Sigmoid colon (tissue), 7 donors: ENCODE data around the gene MZT1. TPM values are rescaled to one million over a fixed set of nuclear protein-coding genes. Genes with fewer than 3 reads are reported as not detected.

Source experiments
- DNase-seq: peaks from one replicate; pipeline ENCODE4 v3.0.0-alpha.2; 2019
- H3K27ac ChIP-seq, 4 donors: fragments of 200-600 bp; sonication (generic); one replicate each; pipeline ENCODE4 v1.5.1; 2016 to 2019; ENCODE audit warnings: mild to moderate bottlenecking in 1 of 4
- H3K27me3 ChIP-seq, 3 donors: fragments of 200-600 bp; sonication (generic); one replicate each; pipeline ENCODE4 v1.5.1; 2019; ENCODE audit warnings: mild to moderate bottlenecking in 1 of 3
- H3K36me3 ChIP-seq, 4 donors: fragments of 200-600 bp; sonication (generic); one replicate each; pipeline ENCODE4 v1.5.1; 2016 to 2019
- H3K4me1 ChIP-seq, 4 donors: fragments of 200-600 bp; sonication (generic); one replicate each; pipeline ENCODE4 v1.5.1; 2017 to 2019
- H3K4me3 ChIP-seq, 4 donors: fragments of 200-600 bp; sonication (generic); one replicate each; pipeline ENCODE4 v1.5.1; 2017 to 2019; ENCODE audit warnings: mild to moderate bottlenecking in 2 of 4, moderate library complexity in 1 of 4
- H3K9me3 ChIP-seq, 4 donors: fragments of 200-600 bp in 3 of 4; sonication (generic) in 3 of 4; one replicate each; pipeline versions ENCODE4 v1.5.1 to v1.6.1; 2013 to 2019
- EP300 ChIP-seq, 4 donors: sonication (generic); formaldehyde crosslinking; IDR thresholded peaks; one replicate each; pipeline ENCODE4 v1.6.1; 2017; ENCODE audit warnings: antibody characterized with exemption in 4 of 4
- POLR2A ChIP-seq, 2 donors: fragments of 450-650 bp; IDR thresholded peaks; one replicate each; pipeline ENCODE4 v1.6.1; 2016; ENCODE audit warnings: antibody characterized with exemption in 2 of 2, mild to moderate bottlenecking in 2 of 2, moderate library complexity in 2 of 2
- POLR2AphosphoS5 ChIP-seq, 4 donors: sonication (generic); formaldehyde crosslinking; IDR thresholded peaks; one replicate each; pipeline ENCODE4 v1.6.1; 2017; ENCODE audit warnings: antibody characterized with exemption in 4 of 4
- WGBS, 2 donors: extraction: QIAGEN DNeasy Blood & Tissue Kit; methylation state at CpG; one replicate each; pipeline ENCODE4 v1.1.7; 2013; 5-methylcytosine and 5-hydroxymethylcytosine counted together
- intact Hi-C: fragments of 100-400 bp; cut with DNase I; formaldehyde crosslinking; loops from one replicate; pipeline ENCODE4 v1.15.1; 2023
- polyA plus RNA-seq, 3 donors: library from polyadenylated mRNA; stranded (reverse); fragments of 200-250 nt; gene quantifications; one replicate each; pipeline ENCODE4 v1.2.3, GENCODE V29; 2013
- total RNA-seq, 4 donors: library from RNA; depleted of rRNA; stranded (reverse); fragments of >200 nt; gene quantifications; one replicate each; pipeline ENCODE4 v1.1.0, GENCODE V29; 2016
- TF ChIP-seq, protein P1 (sequence below), 4 experiments: fragments of 450-650 bp in 3 of 4; fragments of 200-600 bp in 1 of 4; IDR thresholded peaks; one replicate each; pipeline ENCODE4 v1.5.1; 2016 to 2019; ENCODE audit warnings: antibody characterized with exemption in 4 of 4, mild to moderate bottlenecking in 3 of 4, moderate library complexity in 2 of 4
- donor health status: healthy with polysubstance abuse.
- donor health status: Bipolar disorder and iron deficiency.
- donor health status: healthy.

MZT1 gene
- total and polyA plus RNA-seq, 7 donors = 4.2 to 12.8 (median 11.8) TPM

DNA sequence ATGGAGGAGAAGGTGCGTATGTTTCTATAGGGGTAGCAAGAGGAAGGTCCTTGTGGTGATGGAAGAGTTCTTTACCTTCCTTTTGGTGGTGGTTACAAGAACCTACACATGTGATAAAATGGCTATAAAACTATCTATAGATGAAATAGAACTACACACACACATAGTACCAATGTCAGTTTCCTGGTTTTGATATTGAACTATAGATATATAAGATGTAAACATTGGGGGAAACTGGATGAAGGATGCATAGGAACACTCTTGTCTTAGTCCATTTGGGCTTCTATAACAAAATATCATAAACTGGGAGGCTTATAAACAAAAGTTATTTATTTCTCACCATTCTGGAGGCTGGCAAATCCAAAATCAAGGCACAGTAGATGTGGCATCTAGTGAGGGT lies 47.1 kb downstream of the MZT1 start:
- no peaks in the 10 kb centered on the region for H3K9me3 ChIP-seq
- no peaks in the 10 kb centered on the region for H3K27me3 ChIP-seq
- H3K4me3 ChIP-seq = no peak overlapping the region
- no peaks in the 10 kb centered on the region for H3K4me1 ChIP-seq
- DNase-seq = no peak
- intact Hi-C loops = no loop called here
- H3K36me3 ChIP-seq = no peaks in the 10 kb centered on the region
- 96 to 100% methylated on average over 1 of the region's 1 CpG for WGBS, 2 donors
- no peak overlapping the region for H3K27ac ChIP-seq
- no peak for TF ChIP-seq EP300 (IDR thresholded peaks at IDR 0.05)
- TF ChIP-seq, protein P1, sequence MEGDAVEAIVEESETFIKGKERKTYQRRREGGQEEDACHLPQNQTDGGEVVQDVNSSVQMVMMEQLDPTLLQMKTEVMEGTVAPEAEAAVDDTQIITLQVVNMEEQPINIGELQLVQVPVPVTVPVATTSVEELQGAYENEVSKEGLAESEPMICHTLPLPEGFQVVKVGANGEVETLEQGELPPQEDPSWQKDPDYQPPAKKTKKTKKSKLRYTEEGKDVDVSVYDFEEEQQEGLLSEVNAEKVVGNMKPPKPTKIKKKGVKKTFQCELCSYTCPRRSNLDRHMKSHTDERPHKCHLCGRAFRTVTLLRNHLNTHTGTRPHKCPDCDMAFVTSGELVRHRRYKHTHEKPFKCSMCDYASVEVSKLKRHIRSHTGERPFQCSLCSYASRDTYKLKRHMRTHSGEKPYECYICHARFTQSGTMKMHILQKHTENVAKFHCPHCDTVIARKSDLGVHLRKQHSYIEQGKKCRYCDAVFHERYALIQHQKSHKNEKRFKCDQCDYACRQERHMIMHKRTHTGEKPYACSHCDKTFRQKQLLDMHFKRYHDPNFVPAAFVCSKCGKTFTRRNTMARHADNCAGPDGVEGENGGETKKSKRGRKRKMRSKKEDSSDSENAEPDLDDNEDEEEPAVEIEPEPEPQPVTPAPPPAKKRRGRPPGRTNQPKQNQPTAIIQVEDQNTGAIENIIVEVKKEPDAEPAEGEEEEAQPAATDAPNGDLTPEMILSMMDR (IDR thresholded peaks at IDR 0.05) = no peak
- TF ChIP-seq POLR2AphosphoS5 (IDR thresholded peaks at IDR 0.05) = no peak
- TF ChIP-seq POLR2A (IDR thresholded peaks at IDR 0.05) = no peak

DNA sequence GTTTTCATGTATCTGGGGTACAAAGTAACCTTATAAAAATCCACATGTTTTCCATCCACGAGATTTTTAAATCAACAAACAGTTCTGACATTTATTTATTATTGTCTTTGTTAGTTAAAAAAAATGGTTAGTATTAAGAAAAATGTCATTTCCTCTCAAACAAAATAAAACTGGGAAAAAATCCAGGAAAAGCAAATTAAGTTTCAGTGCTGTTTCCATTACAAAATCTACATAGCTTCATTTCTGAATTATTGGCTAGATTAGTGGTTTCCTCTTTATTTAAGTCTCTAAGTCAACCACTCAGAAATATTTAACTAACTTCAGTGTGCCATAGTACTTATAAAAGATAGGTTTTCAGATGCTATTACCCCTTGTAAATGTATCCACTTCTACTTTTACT lies 49.1 kb downstream of the MZT1 start:
- intact Hi-C loops = no loop called here

DNA sequence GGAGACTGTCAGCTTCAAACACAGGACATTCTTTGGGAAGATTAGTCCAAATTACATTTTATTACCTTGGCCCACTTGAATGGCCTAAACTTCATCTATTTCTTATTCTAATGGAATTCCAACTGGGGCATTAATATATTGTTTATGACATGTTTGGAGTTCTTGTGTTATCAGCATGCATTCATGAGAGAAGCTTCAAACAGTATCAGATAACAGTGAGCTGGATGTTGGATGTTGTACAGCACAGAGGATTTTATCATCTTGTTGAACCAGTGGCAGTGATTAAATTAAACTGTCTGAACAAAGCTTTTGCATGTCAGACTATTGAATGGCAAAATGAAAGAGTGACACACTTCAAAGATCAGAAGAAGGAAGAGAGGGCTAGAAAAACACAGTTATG lies 50.0 kb downstream of the MZT1 start:
- DNase-seq = no peak
- H3K27me3 ChIP-seq = no peaks in the 10 kb centered on the region
- no peaks in the 10 kb centered on the region for H3K36me3 ChIP-seq
- H3K9me3 ChIP-seq = no peaks in the 10 kb centered on the region
- intact Hi-C loops = no loop called here
- TF ChIP-seq POLR2A (IDR thresholded peaks at IDR 0.05) (no peak), POLR2AphosphoS5 (IDR thresholded peaks at IDR 0.05) (no peak), EP300 (IDR thresholded peaks at IDR 0.05) (no peak)
- TF ChIP-seq, protein P1 (IDR thresholded peaks at IDR 0.05) = no peak
- no peak overlapping the region for H3K27ac ChIP-seq
- H3K4me3 ChIP-seq = no peak overlapping the region
- H3K4me1 ChIP-seq = no peaks in the 10 kb centered on the region

More for the DNA sequence above, 49.1 kb downstream of the MZT1 start:
- 50 to 62% methylated on average over 1 of the region's 1 CpG for WGBS, 2 donors
- H3K27me3 ChIP-seq = no peaks in the 10 kb centered on the region
- H3K9me3 ChIP-seq = no peaks in the 10 kb centered on the region
- H3K4me1 ChIP-seq = no peaks in the 10 kb centered on the region
- H3K36me3 ChIP-seq = no peaks in the 10 kb centered on the region
- DNase-seq = no peak
- TF ChIP-seq, protein P1 (IDR thresholded peaks at IDR 0.05) = no peak
- TF ChIP-seq POLR2AphosphoS5 (IDR thresholded peaks at IDR 0.05) (no peak), EP300 (IDR thresholded peaks at IDR 0.05) (no peak), POLR2A (IDR thresholded peaks at IDR 0.05) (no peak)
- H3K4me3 ChIP-seq = no peak overlapping the region
- no peak overlapping the region for H3K27ac ChIP-seq

DNA sequence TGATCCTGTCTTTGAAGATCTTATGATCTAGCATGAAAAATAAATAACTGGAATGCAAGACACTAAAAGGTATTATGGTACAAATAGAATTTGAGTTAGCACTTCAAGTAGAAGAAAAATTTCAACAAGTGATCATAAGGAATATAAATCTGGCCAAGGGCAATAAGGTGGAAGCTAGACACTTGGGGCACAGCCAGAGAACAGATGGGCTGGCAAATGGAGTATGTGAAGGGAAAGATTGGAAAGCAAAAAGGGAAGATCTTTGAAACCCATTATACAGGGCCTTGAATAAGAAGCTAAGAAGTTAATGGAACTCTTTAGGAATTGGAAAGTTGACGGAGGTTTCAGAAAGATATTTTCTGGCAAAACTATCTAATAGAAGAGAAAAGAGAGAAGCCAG lies 61.0 kb downstream of the MZT1 start:
- TF ChIP-seq, protein P1 (IDR thresholded peaks at IDR 0.05) = no peak
- TF ChIP-seq EP300 (IDR thresholded peaks at IDR 0.05) (no peak), POLR2A (IDR thresholded peaks at IDR 0.05) (no peak), POLR2AphosphoS5 (IDR thresholded peaks at IDR 0.05) (no peak)
- Histone ChIP-seq H3K27ac (no peak overlapping the region), H3K36me3 (no peaks in the 10 kb centered on the region), H3K4me3 (no peak overlapping the region), H3K27me3 (no peaks in the 10 kb centered on the region), H3K9me3 (no peaks in the 10 kb centered on the region), H3K4me1 (no peaks in the 10 kb centered on the region)
- intact Hi-C loops = no loop called here
- WGBS, 2 donors = 95 to 97% methylated on average over 1 of the region's 1 CpG
- no peak for DNase-seq

GRCh38 chr13:72662548-72662947 lies 64.9 kb downstream of the MZT1 start:
- TF ChIP-seq POLR2A (IDR thresholded peaks at IDR 0.05) = no peak
- TF ChIP-seq POLR2AphosphoS5 (IDR thresholded peaks at IDR 0.05) = no peak
- TF ChIP-seq, protein P1 (IDR thresholded peaks at IDR 0.05) = no peak
- no peak for TF ChIP-seq EP300 (IDR thresholded peaks at IDR 0.05)
- H3K4me1 ChIP-seq = no peaks in the 10 kb centered on the region
- H3K4me3 ChIP-seq = no peak overlapping the region
- intact Hi-C loops = no loop called here
- H3K36me3 ChIP-seq = no peaks in the 10 kb centered on the region
- no peak for DNase-seq
- H3K9me3 ChIP-seq = no peaks in the 10 kb centered on the region
- no peaks in the 10 kb centered on the region for H3K27me3 ChIP-seq
- H3K27ac ChIP-seq = no peak overlapping the region
